ENCODE measurements around the gene DLG4.

GRCh38 chr17:7147772-7148171 is 71.9 kb downstream of the DLG4 start:
- no peak for TF ChIP-seq EZH2 (IDR thresholded peaks at IDR 0.05)
- no peak for TF ChIP-seq POLR2AphosphoS5 (IDR thresholded peaks at IDR 0.05; ENCODE audit: borderline replicate concordance, low read depth, low read length)
- TF ChIP-seq FOXP2 (optimal IDR thresholded peaks at IDR 0.05; ENCODE audit: control extremely low read depth, extremely low read length, insufficient read depth): no peak
